ENCODE results near the gene TUB. TPM values are rescaled to one million over a fixed set of nuclear protein-coding genes. Genes with fewer than 3 reads are reported as not detected.

TUB gene
- total RNA-seq, 1 experiment from 2014 or later = 2.2 TPM

DNA sequence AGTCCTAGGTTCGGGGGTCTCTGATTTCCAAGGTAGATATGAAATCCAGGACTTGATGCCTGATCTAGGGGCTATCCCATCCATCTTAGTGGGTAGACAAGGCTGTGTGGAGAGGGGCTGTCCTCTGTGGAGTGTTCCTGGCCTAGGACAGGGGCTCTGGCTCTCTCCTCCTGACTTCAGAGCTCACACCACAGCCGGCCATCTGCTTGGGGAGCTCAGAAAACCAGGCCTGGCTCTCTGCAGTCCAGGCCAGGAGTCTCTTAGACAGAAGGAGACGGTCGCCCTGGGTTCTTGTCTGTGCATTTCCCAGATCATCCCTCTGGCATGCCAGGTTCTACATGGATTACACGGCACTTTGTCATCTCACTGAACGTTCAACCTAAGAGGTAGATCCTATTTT, 17.9 kb downstream of the TUB start:
- intact Hi-C loops (cut with micrococcal nuclease; ENCODE audit: unreplicated experiment) = loop anchor here (1.0 to 10.0 kb wide), 3 partner anchors 66 to 424 kb away; partner anchors contain the start of gene CYB5R2
- CTCF ChIA-PET = interaction anchor here (0.6 to 3.3 kb wide), 14 partner anchors 10 to 1001 kb away, joined by 3 to 97 read pairs (median 4); partner anchors contain the start of gene EIF3F
- no peak overlapping the region for H3K27ac Mint-ChIP-seq (ENCODE audit: unreplicated experiment)
- TF ChIP-seq, protein P1, sequence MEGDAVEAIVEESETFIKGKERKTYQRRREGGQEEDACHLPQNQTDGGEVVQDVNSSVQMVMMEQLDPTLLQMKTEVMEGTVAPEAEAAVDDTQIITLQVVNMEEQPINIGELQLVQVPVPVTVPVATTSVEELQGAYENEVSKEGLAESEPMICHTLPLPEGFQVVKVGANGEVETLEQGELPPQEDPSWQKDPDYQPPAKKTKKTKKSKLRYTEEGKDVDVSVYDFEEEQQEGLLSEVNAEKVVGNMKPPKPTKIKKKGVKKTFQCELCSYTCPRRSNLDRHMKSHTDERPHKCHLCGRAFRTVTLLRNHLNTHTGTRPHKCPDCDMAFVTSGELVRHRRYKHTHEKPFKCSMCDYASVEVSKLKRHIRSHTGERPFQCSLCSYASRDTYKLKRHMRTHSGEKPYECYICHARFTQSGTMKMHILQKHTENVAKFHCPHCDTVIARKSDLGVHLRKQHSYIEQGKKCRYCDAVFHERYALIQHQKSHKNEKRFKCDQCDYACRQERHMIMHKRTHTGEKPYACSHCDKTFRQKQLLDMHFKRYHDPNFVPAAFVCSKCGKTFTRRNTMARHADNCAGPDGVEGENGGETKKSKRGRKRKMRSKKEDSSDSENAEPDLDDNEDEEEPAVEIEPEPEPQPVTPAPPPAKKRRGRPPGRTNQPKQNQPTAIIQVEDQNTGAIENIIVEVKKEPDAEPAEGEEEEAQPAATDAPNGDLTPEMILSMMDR (IDR thresholded peaks at IDR 0.05; ENCODE audit: unreplicated experiment) = no peak
- H3K4me3 Mint-ChIP-seq (ENCODE audit: low read depth, unreplicated experiment) = no peak overlapping the region
- no peak for DNase-seq
- no peaks in the 10 kb centered on the region for H3K9me3 Mint-ChIP-seq (ENCODE audit: low read depth, unreplicated experiment)
- BruUV-seq (replicated peaks) = no TSS peak
- H3K36me3 Mint-ChIP-seq (ENCODE audit: insufficient read depth, unreplicated experiment) = no peaks in the 10 kb centered on the region
- H3K4me1 Mint-ChIP-seq (ENCODE audit: low read depth, unreplicated experiment) = no peaks in the 10 kb centered on the region
- H3K27me3 Mint-ChIP-seq (ENCODE audit: unreplicated experiment) = peaks cover 13% of the 10 kb centered on the region

DNA sequence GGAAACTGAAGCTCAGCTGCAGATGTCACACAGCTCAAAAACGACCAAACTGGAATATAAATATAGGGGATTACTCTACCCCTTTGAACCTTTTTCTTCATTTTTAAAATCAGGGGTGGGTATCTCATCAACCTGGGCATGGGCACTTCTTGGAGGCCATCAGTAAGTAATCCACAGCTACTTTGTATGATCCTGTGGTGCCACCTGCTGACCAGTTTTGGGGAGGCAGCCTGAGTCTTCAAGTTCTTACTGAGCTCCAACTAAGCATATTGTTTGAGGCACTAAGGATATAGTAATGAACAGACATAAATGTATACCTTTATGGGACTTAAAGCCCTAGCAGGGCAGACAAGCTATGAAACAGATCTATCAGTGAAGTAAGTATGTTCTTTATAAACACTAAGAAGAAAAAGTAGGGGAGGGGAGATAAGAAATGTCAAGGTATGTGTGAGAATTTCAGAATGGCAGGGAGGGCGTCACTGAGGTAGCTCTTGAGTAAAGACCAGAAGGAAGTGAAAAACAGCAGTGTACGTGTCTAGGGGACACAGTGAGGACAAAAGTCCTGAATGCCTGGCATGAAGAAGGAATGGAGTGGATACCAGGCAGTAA, 18.4 kb downstream of the TUB start:
- Mint-ChIP-seq H3K36me3 (ENCODE audit: insufficient read depth, unreplicated experiment) (no peaks in the 10 kb centered on the region), H3K4me1 (ENCODE audit: low read depth, unreplicated experiment) (no peaks in the 10 kb centered on the region)
- no TSS peak for BruUV-seq (replicated peaks)

DNA sequence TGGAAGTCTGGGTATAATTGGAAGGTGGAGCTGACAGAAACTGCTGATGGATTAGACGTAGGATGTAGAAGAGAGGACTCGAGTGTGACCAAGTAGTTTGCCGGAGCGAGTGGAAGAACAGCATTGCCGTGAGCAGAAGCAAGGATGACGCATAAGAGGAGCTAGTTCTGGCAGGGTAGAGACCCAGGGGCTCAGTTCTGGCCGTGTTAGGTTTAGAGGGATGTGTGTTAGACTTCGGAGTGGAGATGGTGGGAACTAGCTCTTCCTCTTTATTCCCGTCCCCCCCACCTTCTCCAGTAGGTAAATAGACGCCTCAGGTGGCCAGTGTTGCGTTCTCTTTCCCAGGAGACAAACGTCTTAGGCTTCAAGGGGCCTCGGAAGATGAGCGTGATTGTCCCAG, 19.1 kb downstream of the TUB start:
- CTCF ChIA-PET = interaction anchor here (0.5 to 3.3 kb wide), 5 partner anchors 51 to 207 kb away, joined by 3 to 97 read pairs (median 6); no protein-coding TSS in a partner anchor
- H3K27ac Mint-ChIP-seq (ENCODE audit: unreplicated experiment) = no peak overlapping the region
- intact Hi-C loops (cut with micrococcal nuclease; ENCODE audit: unreplicated experiment) = no loop called here
- H3K4me1 Mint-ChIP-seq (ENCODE audit: low read depth, unreplicated experiment) = no peaks in the 10 kb centered on the region
- peaks cover 13% of the 10 kb centered on the region for H3K27me3 Mint-ChIP-seq (ENCODE audit: unreplicated experiment)
- H3K36me3 Mint-ChIP-seq (ENCODE audit: insufficient read depth, unreplicated experiment) = no peaks in the 10 kb centered on the region
- TF ChIP-seq, protein P1 (IDR thresholded peaks at IDR 0.05; ENCODE audit: unreplicated experiment) = no peak
- no peak for DNase-seq
- no peak overlapping the region for H3K4me3 Mint-ChIP-seq (ENCODE audit: low read depth, unreplicated experiment)
- no TSS peak for BruUV-seq (replicated peaks)
- H3K9me3 Mint-ChIP-seq (ENCODE audit: low read depth, unreplicated experiment) = no peaks in the 10 kb centered on the region

More for the DNA sequence above, 18.4 kb downstream of the TUB start:
- no peak overlapping the region for H3K4me3 Mint-ChIP-seq (ENCODE audit: low read depth, unreplicated experiment)
- DNase-seq = peak; percentile 81
- peaks cover 13% of the 10 kb centered on the region for H3K27me3 Mint-ChIP-seq (ENCODE audit: unreplicated experiment)
- H3K9me3 Mint-ChIP-seq (ENCODE audit: low read depth, unreplicated experiment) = no peaks in the 10 kb centered on the region
- intact Hi-C loops (cut with micrococcal nuclease; ENCODE audit: unreplicated experiment) = loop anchor here (1.0 to 10.0 kb wide), 3 partner anchors 66 to 425 kb away; partner anchors contain the start of gene CYB5R2
- CTCF ChIA-PET = interaction anchor here (0.5 to 3.3 kb wide), 14 partner anchors 9 to 1001 kb away, joined by 3 to 97 read pairs (median 4); partner anchors contain the start of gene EIF3F
- TF ChIP-seq, protein P1 (IDR thresholded peaks at IDR 0.05; ENCODE audit: unreplicated experiment) = peak; percentile 62
- H3K27ac Mint-ChIP-seq (ENCODE audit: unreplicated experiment) = no peak overlapping the region

DNA sequence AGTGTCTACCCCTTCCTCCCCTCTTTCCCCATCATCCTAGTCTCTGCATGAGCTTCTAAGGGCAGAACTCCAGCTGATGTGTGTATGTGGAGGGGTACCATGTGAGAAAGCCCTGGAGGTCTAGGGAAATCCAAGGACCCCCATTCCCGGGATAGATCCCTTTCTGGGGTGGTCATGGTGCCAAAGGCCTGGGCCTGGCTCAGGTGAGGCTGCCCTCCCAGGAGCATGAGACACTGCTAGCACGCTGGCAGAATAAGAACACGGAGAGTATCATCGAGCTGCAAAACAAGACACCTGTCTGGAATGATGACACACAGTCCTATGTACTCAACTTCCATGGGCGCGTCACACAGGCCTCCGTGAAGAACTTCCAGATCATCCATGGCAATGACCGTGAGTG, 19.6 kb downstream of the TUB start:
- no peak for DNase-seq
- CTCF ChIA-PET = interaction anchor here (1.6 to 3.3 kb wide), 3 partner anchors 67 to 208 kb away, joined by 4 to 97 read pairs (median 59); no protein-coding TSS in a partner anchor
- no peaks in the 10 kb centered on the region for H3K9me3 Mint-ChIP-seq (ENCODE audit: low read depth, unreplicated experiment)
- no peaks in the 10 kb centered on the region for H3K36me3 Mint-ChIP-seq (ENCODE audit: insufficient read depth, unreplicated experiment)
- intact Hi-C loops (cut with micrococcal nuclease; ENCODE audit: unreplicated experiment) = no loop called here
- H3K27me3 Mint-ChIP-seq (ENCODE audit: unreplicated experiment) = peaks cover 13% of the 10 kb centered on the region
- no TSS peak for BruUV-seq (replicated peaks)
- no peak overlapping the region for H3K27ac Mint-ChIP-seq (ENCODE audit: unreplicated experiment)
- TF ChIP-seq, protein P1 (IDR thresholded peaks at IDR 0.05; ENCODE audit: unreplicated experiment) = no peak
- no peak overlapping the region for H3K4me3 Mint-ChIP-seq (ENCODE audit: low read depth, unreplicated experiment)
- H3K4me1 Mint-ChIP-seq (ENCODE audit: low read depth, unreplicated experiment) = no peaks in the 10 kb centered on the region

All from Calu3 (cell line).